ENCODE data around the gene VRK2.

GRCh38 chr2:58006952-58007284 is 39.7 kb upstream of the VRK2 start:
- TF ChIP-seq CTCF (conservative IDR thresholded peaks at IDR 0.05 in 1 of 2, IDR thresholded peaks at IDR 0.05 in 1 of 2; ENCODE audit: extremely low read depth in 1 of 2, insufficient read depth in 1 of 2, low read depth in 1 of 2, low read length in 2 of 2) (no peak), EZH2 (IDR thresholded peaks at IDR 0.05; ENCODE audit: borderline replicate concordance, low read length) (no peak)
